Left forelimb (tissue), 1 donor: ENCODE results near the gene ORM1.
"Not testable (repeated sequence)": the region's sequence is repeated elsewhere in the genome, so short reads cannot be mapped to it uniquely, and the experiment has no call there.

Experiments
- DNase-seq: peaks from one replicate; pipeline ENCODE4 v3.0.0-alpha.2; 2018; ENCODE audit warnings: low spot score

Gene ORM1

GRCh38 chr9:114308361-114308950 is 14.4 kb upstream of the ORM1 start:
- DNase-seq = peak; percentile 61

GRCh38 chr9:114309096-114309495 is 13.8 kb upstream of the ORM1 start:
- no peak for DNase-seq

- DNase-seq = no peak
These were observed 12.1 kb upstream of the ORM1 start for GRCh38 chr9:114310471-114311450.

GRCh38 chr9:114311571-114312512 is 11.1 kb upstream of the ORM1 start:
- DNase-seq = no peak

- DNase-seq = no peak
These were observed 10.4 kb upstream of the ORM1 start for GRCh38 chr9:114312513-114312875.

- DNase-seq = no peak
These were observed 9.7 kb upstream of the ORM1 start for GRCh38 chr9:114313186-114313585.

- DNase-seq = no peak
These were observed 8.5 kb upstream of the ORM1 start for GRCh38 chr9:114314256-114314867.

GRCh38 chr9:114314881-114315722 is 7.8 kb upstream of the ORM1 start:
- no peak for DNase-seq

- DNase-seq = no peak
These were observed 7.1 kb upstream of the ORM1 start for GRCh38 chr9:114315723-114316363.

GRCh38 chr9:114316605-114317230 is 6.2 kb upstream of the ORM1 start:
- DNase-seq = no peak

- no peak for DNase-seq
These were observed 5.1 kb upstream of the ORM1 start for GRCh38 chr9:114317665-114318357.

- DNase-seq = no peak
These were observed 4.5 kb upstream of the ORM1 start for GRCh38 chr9:114318416-114318815.

GRCh38 chr9:114319147-114319546 is 3.8 kb upstream of the ORM1 start:
- no peak for DNase-seq

GRCh38 chr9:114320710-114321109 is 2.2 kb upstream of the ORM1 start:
- DNase-seq = peak; percentile 8

GRCh38 chr9:114321759-114322158 is 1.1 kb upstream of the ORM1 start:
- no peak for DNase-seq

- DNase-seq = not testable (repeated sequence)
These were observed 609 bp upstream of the ORM1 start for GRCh38 chr9:114322160-114322818.

GRCh38 chr9:114323849-114324248 is 951 bp downstream of the ORM1 start:
- DNase-seq = not testable (repeated sequence)

GRCh38 chr9:114324492-114324891 is 1.6 kb downstream of the ORM1 start:
- peak; percentile 77 for DNase-seq

GRCh38 chr9:114324965-114325364 is 2.1 kb downstream of the ORM1 start:
- DNase-seq = not testable (repeated sequence)
